SW 1271 (cell line): ENCODE measurements around the gene MYOT.

Experiments
- DNase-seq, 2 experiments: peaks; one replicate each; lab custom pipeline; 2025; lab: John Stamatoyannopoulos, UW

MYOT gene

DNA sequence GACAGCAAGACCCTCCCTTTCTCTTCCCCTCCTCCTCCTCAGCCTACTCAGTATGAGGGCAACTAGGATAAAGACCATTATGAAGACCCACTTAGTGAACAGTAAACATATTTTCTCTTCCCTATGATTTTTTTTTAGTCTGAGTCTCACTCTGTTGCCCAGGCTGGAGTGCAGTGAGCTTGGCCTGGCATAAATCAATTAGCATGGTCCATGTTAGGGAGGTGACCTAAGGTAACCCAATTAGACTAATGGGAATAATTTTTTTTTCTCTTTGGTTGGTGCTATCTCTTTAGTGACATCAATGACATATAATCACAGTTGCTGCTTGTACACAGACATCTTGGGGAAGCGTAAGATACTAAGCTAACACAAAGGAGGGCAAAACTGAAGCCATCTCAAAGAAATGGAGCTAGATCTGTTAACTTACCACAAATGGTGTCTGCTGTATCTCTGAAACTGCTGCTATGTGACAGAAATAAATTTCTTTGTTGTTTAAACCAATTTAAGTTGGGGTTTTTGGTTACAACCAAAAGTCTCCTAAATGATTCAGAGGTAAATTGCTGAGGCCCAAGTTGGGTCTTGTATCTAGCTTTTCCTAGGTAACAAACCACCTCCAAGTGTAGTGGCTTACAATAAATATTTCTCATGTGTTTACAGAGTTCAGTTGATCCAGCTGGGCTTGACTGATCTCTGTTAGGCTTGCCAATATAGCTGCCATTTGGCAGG is 34.9 kb downstream of the MYOT start:
- no peak for DNase-seq

DNA sequence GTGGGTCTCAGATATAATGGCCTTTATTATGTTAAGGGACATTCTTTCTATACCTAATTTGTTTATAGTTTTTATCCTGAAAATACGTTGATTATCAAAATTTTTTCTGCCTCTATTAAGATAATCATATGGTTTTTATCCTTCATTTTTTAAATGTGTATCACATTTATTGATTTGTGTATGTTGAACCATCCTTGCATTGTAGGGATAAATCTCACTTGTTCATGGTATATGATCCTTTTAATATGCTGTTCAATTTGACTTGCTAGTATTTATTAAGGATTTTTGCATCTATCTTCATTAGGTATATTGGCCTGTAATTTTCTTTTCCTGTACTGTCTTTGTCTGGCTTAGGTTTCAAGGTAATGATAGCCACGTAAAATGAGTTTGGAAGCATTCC is 47.1 kb downstream of the MYOT start:
- DNase-seq: no peak

DNA sequence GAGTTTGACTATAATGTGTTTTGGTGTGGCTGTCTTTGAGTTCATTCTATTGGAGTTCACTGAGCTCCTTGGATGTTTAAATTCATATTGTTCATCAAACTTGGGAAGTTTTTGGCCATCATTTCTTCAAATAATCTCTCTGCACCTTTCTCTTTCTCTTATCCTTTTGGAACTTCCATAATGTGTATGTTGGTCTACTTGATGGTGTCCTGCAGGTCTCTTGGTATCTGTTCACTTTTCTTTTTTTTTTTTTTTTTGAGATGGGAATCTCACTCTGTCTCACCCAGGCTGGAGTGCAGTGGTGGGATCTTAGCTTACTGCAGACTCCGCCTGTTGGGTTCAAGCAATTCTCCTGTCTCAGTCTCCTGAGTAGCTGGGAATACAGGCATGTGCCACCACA is 49.3 kb downstream of the MYOT start:
- no peak for DNase-seq

DNA sequence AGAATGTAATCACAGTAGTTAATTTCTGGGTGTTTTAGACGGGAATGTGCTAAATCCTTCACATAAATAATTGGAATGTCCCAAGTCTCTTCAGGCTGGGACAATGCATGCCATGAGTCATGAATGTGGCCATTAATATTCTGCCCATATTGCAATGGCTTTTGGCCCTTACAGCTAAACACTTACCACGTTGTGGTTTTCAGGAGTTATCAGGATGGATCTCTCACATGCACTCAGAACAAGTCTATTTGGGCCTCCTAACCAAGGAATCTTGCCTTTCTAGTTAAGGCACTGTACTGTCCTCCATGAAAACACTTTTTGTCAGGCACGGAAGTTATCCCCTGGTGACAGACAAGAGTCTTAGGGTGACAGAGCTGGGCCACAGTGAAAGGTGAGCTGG is 54.3 kb downstream of the MYOT start:
- no peak for DNase-seq

DNA sequence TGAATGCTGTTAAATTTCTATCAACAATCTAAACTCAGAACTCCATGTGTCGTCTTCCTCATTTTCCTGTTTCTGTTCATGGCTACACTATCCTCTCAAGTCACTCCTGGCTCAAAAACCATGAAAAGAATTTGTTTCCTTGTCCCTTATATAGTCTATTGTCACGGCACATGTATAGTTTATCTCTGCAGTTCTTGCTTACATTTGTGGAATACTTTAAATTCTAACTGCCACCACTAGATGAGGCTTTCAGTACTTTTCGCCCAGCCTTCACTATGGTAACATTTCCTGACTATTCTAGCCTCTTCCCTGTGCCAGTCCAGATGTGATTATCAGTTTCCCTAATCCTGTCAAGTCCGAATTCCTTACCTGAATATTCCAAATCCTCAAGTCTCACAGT is 56.2 kb downstream of the MYOT start:
- DNase-seq: no peak

DNA sequence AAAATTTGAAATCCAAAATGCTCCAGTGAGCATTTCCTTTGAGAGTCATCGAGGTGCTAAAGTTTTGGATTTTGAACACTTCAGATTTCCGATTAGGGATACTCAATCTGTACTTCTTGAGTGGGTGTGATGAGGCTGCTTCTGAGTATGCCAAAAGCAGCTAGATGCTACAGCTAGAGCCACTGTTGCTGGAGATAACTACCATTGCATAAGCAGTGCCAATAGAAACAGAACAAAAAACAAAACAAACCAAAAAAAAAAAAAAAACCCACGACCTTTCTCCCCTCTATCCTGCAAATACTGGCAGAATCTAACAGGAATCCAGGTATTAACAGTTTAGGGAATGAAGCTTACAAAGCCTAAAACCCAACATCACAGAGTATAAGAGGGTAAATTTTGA is 65.1 kb downstream of the MYOT start:
- no peak for DNase-seq

DNA sequence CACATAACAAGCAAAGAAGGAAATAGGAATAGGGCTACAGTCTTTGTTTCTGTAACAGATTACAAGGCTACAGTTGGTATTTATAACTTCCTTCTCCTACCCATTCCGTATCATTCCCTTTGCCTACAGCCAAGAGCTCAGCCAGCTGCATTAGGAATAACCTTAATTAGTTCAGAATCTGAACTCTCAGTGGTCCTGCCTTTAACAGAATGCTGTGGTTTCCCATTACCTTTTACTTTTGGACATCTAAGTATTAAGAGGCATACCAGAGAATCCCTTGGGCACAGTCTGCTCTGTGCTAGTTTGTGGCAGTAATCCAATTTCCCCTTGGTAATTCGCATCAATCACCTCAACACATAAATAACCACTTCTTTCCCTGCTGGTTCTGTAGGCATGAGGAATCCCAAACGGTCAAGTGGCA is 65.8 kb downstream of the MYOT start:
- no peak for DNase-seq

DNA sequence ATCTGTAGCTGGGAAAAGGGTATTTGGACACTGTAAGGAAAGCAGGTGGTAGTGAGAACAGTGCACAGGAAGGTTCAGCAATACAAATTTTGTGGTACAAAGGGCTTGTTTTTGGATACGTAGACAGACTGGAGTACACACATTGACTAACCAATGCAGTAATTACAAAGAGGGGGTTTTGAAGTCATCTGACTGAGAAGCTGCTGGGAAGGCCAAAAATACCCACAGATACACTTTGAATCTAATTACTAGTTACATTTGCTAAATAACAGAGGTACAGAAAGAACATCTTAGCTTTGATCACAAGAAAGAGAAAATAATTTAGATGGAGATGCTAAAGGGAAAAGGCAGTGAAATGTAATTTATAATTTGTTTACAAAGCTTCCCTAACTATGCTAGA is 67.5 kb downstream of the MYOT start:
- no peak for DNase-seq

DNA sequence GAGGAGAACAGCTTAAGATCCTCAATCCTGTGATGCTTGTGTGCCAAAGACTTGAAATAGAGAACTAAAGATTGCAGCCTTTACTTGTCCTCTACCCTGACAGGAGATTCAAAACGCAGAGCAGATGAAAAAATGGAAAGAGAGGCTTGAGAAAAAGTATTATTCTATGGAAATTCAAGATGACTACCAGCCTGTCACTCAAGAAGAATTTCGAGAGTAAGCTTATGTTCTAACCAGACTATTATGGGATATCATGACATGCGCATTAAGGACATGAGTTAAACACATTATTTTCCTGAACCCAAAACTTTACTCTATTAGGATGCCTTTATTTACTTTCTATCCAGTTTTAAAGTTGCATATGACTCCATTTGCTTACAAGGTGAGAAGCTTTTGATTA is 68.0 kb downstream of the MYOT start:
- DNase-seq: no peak
